NCI-H1930 (cell line): ENCODE data around the gene RAB18.
"Not testable (repeated sequence)": the region's sequence is repeated elsewhere in the genome, so short reads cannot be mapped to it uniquely, and the experiment has no call there.

Source experiments
- DNase-seq, 2 experiments: peaks; one replicate each; lab custom pipeline; 2025; lab: John Stamatoyannopoulos, UW

Gene RAB18

GRCh38 chr10:27504007-27504807 is at the start of gene RAB18:
Gene RAB18, plus strand, starts transcription at chr10:27504304. Its CDS starts 66 bp downstream, at chr10:27504370.
- peak; percentile 70 to 81 for DNase-seq

- no peak for DNase-seq
Observed at GRCh38 chr10:27454837-27455236, 49.3 kb upstream of the RAB18 start.

GRCh38 chr10:27457261-27457945 is 46.7 kb upstream of the RAB18 start:
- no peak for DNase-seq

GRCh38 chr10:27457966-27458365 is 46.1 kb upstream of the RAB18 start:
- no peak for DNase-seq

- DNase-seq: no peak
Observed at GRCh38 chr10:27461312-27461711, 42.8 kb upstream of the RAB18 start.

GRCh38 chr10:27463961-27464360 is 40.1 kb upstream of the RAB18 start:
- no peak for DNase-seq

- no peak for DNase-seq
Observed at GRCh38 chr10:27464993-27465392, 39.1 kb upstream of the RAB18 start.

- DNase-seq: not testable (repeated sequence)
Observed at GRCh38 chr10:27465596-27465995, 38.5 kb upstream of the RAB18 start.

GRCh38 chr10:27470885-27471284 is 33.2 kb upstream of the RAB18 start:
- no peak for DNase-seq

GRCh38 chr10:27474741-27475140 is 29.4 kb upstream of the RAB18 start:
- no peak for DNase-seq

GRCh38 chr10:27479016-27479415 is 25.1 kb upstream of the RAB18 start:
- no peak for DNase-seq

GRCh38 chr10:27481486-27481885 is 22.6 kb upstream of the RAB18 start:
- no peak for DNase-seq

- DNase-seq: no peak
Observed at GRCh38 chr10:27482984-27483956, 20.8 kb upstream of the RAB18 start.

- DNase-seq: no peak
Observed at GRCh38 chr10:27485368-27485767, 18.7 kb upstream of the RAB18 start.

- DNase-seq: no peak
Observed at GRCh38 chr10:27485986-27486385, 18.1 kb upstream of the RAB18 start.

GRCh38 chr10:27490807-27491206 is 13.3 kb upstream of the RAB18 start:
- no peak for DNase-seq

- DNase-seq: no peak
Observed at GRCh38 chr10:27494116-27494805, 9.8 kb upstream of the RAB18 start.

GRCh38 chr10:27496137-27496536 is 8.0 kb upstream of the RAB18 start:
- DNase-seq: no peak

- no peak for DNase-seq
Observed at GRCh38 chr10:27500096-27500495, 4.0 kb upstream of the RAB18 start.

- no peak for DNase-seq
Observed at GRCh38 chr10:27500886-27501285, 3.2 kb upstream of the RAB18 start.

GRCh38 chr10:27503498-27504006 is 552 bp upstream of the RAB18 start:
- DNase-seq: no peak
